HuH-7 (cell line): Measurements from ENCODE around the gene CDH6.
"Not testable (repeated sequence)": the region's sequence is repeated elsewhere in the genome, so short reads cannot be mapped to it uniquely, and the experiment has no call there.

ENCODE experiments used
- DNase-seq: peaks from one replicate; pipeline ENCODE4 v3.0.0; 2011; ENCODE audit warnings: low spot score

Gene CDH6

GRCh38 chr5:31332160-31332559 lies 138.7 kb downstream of the CDH6 start:
- no peak for DNase-seq

- no peak for DNase-seq
Measured at GRCh38 chr5:31333475-31333874, 140.0 kb downstream of the CDH6 start.

- no peak for DNase-seq
Measured at GRCh38 chr5:31334061-31334860, 140.8 kb downstream of the CDH6 start.

- DNase-seq: no peak
Measured at GRCh38 chr5:31335456-31335855, 142.0 kb downstream of the CDH6 start.

GRCh38 chr5:31343946-31344345 lies 150.5 kb downstream of the CDH6 start:
- no peak for DNase-seq

- no peak for DNase-seq
Measured at GRCh38 chr5:31346896-31347551, 153.5 kb downstream of the CDH6 start.

- DNase-seq: no peak
Measured at GRCh38 chr5:31347552-31347905, 154.0 kb downstream of the CDH6 start.

GRCh38 chr5:31350395-31350794 lies 156.9 kb downstream of the CDH6 start:
- no peak for DNase-seq

GRCh38 chr5:31355337-31355736 lies 161.9 kb downstream of the CDH6 start:
- DNase-seq: no peak

- no peak for DNase-seq
Measured at GRCh38 chr5:31357038-31357437, 163.6 kb downstream of the CDH6 start.

GRCh38 chr5:31359839-31360238 lies 166.4 kb downstream of the CDH6 start:
- DNase-seq: no peak

- DNase-seq: no peak
Measured at GRCh38 chr5:31361234-31361633, 167.7 kb downstream of the CDH6 start.

- not testable (repeated sequence) for DNase-seq
Measured at GRCh38 chr5:31361704-31362528, 168.4 kb downstream of the CDH6 start.

- no peak for DNase-seq
Measured at GRCh38 chr5:31362529-31362900, 169.0 kb downstream of the CDH6 start.

GRCh38 chr5:31362931-31363568 lies 169.6 kb downstream of the CDH6 start:
- no peak for DNase-seq

- no peak for DNase-seq
Measured at GRCh38 chr5:31364881-31365636, 171.6 kb downstream of the CDH6 start.

- no peak for DNase-seq
Measured at GRCh38 chr5:31365776-31366175, 172.3 kb downstream of the CDH6 start.

GRCh38 chr5:31366941-31367340 lies 173.5 kb downstream of the CDH6 start:
- DNase-seq: no peak

GRCh38 chr5:31372124-31372523 lies 178.6 kb downstream of the CDH6 start:
- no peak for DNase-seq

- no peak for DNase-seq
Measured at GRCh38 chr5:31375999-31376720, 182.7 kb downstream of the CDH6 start.
